ENCODE results near the gene PINK1. TPM values are rescaled to one million over a fixed set of nuclear protein-coding genes. Genes with fewer than 3 reads are reported as not detected.

Gene PINK1
- total RNA-seq, 2 experiments from 2014 or later, result 1.9 to 2.1 TPM

DNA sequence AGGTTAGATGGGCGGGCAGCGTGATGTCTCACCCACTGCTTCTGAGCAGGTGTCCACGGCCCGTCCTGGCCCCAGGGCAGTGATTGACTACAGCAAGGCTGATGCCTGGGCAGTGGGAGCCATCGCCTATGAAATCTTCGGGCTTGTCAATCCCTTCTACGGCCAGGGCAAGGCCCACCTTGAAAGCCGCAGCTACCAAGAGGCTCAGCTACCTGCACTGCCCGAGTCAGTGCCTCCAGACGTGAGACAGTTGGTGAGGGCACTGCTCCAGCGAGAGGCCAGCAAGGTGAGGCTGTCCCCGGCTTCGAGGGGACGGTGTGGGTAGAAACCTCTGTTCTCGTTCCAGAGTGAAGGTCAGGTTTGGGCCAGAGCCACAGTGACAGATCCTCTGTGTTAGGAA, 15.7 kb downstream of the PINK1 start:
- H3K27ac Mint-ChIP-seq, result peak overlapping the region; percentile 17

DNA sequence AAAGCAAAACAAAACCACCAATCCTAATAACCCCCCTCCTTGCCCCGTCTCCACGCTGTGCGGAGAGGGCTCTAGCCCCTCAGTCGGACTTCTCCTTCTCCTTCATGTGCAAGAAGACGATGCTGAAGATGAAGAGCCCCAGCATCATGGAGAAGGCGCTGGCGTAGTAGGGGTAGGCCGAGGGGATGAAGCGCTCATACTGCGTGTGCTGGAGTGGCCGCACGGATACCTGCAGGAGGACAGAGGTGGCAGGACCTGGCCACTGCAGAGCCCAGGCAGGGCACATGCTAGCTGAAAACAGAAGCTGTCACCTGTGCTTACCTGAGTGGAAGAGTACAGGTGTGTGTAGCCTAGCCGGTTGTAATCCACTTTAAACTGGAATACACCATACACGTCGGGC, 19.0 kb downstream of the PINK1 start:
- Mint-ChIP-seq H3K4me1 (peaks cover 10% of the 10 kb centered on the region), H3K9me3 (no peaks in the 10 kb centered on the region), H3K27ac (no peak overlapping the region), H3K36me3 (peaks cover 20% of the 10 kb centered on the region), H3K4me3 (no peak overlapping the region), H3K27me3 (no peaks in the 10 kb centered on the region)
- no peak for DNase-seq

More for the DNA sequence above, 15.7 kb downstream of the PINK1 start:
- no peaks in the 10 kb centered on the region for H3K27me3 Mint-ChIP-seq
- no peak overlapping the region for H3K4me3 Mint-ChIP-seq
- H3K9me3 Mint-ChIP-seq, result no peaks in the 10 kb centered on the region
- peaks cover 13% of the 10 kb centered on the region for H3K36me3 Mint-ChIP-seq
- DNase-seq, result no peak
- no peaks in the 10 kb centered on the region for H3K4me1 Mint-ChIP-seq

DNA sequence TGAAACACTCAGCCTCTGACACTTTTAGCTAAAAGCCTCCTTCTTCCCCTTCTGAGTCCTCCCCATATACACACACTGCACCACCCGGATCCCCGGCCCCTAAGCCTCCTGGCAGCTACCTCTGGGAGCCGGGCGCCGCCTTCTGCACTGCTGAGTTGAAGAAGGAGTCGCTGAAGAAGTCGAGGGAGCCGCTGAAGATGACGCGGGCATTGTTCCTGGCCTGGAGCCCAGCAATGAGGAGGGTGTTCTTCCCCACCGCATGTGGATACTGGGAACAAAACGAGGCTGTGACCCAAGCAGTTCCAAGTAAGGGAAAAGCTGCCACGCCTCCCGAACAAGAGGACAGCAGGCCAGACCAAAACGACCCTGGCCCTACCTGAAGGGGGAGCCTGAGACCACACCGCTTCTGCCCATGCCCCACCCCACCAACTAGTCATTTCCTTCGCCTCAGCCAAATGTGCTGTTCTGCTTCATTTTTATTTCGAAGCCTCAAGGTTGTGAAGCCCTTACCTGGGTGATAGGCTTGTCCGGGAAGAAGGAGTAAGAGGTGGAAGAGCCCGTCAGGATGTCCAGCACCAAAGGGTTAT, 20.9 kb downstream of the PINK1 start:
- Mint-ChIP-seq H3K36me3 (peaks cover 22% of the 10 kb centered on the region), H3K4me1 (peaks cover 21% of the 10 kb centered on the region), H3K4me3 (no peak overlapping the region), H3K27me3 (no peaks in the 10 kb centered on the region), H3K27ac (no peak overlapping the region), H3K9me3 (no peaks in the 10 kb centered on the region)
- DNase-seq, result no peak

DNA sequence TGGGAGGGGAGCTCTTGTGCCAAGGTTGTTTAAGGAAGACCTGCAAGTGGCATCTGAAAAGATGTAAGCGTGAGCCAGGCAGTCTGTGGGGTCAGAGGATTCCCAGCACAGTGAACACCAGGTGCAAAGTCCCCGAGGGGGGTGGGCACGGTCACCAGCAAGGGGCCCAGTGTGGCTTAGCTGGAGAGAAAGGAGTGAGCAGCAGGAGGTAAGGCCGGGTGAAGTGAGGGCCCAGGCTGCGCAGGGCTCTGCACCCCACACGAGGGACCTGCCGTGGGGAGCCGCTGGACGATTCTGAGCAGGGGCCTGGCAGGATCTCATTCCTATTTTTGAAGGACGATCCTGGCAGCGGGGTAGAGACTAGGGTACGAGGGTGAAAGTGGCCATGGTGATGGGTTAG, 23.8 kb downstream of the PINK1 start:
- H3K27ac Mint-ChIP-seq, result peak overlapping the region; percentile 65
- DNase-seq, result no peak
- peaks cover 32% of the 10 kb centered on the region for H3K4me1 Mint-ChIP-seq
- H3K36me3 Mint-ChIP-seq, result peaks cover 34% of the 10 kb centered on the region
- no peak overlapping the region for H3K4me3 Mint-ChIP-seq
- no peaks in the 10 kb centered on the region for H3K9me3 Mint-ChIP-seq
- no peaks in the 10 kb centered on the region for H3K27me3 Mint-ChIP-seq

DNA sequence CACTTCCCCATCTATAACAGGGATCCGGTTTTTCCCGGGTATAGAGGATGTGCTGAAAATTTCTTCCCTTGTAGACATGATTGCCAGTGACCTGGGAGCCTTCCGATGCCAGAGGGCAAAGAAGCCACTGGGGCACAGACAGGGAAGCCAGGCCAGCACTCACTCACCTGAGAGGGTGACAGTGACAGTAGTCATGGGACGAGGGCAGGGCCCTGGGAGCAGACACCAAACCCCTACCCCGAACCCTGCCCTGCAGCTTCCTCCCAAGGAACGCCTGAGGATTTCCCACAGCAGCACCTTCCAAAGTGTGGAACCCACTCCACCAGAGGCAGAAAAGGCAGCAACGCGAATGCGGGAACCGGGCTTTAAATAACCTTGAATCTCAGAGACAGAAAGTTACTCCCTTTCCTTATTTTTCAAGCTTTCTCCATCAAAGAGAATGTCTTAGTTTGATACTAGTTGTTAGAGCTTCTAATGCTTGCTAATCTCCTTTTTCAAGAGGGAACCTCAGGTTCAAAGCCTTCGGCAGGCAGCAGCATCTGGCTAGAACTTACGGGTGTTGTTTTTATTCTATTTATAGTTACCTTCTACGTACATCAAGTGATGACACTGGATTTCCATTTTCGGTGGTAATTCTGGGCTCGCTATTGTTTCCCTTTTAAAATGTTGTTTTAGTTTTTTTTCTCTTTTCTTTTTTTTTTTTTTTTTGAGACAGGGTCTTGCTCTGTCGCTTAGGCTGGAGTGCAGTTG, 25.1 kb downstream of the PINK1 start:
- H3K27ac Mint-ChIP-seq, result peak overlapping the region; percentile 90
- H3K4me1 Mint-ChIP-seq, result peaks cover 40% of the 10 kb centered on the region
- no peaks in the 10 kb centered on the region for H3K9me3 Mint-ChIP-seq
- H3K36me3 Mint-ChIP-seq, result peaks cover 29% of the 10 kb centered on the region
- DNase-seq, result no peak
- H3K27me3 Mint-ChIP-seq, result no peaks in the 10 kb centered on the region
- peak overlapping the region; percentile 97 for H3K4me3 Mint-ChIP-seq

DNA sequence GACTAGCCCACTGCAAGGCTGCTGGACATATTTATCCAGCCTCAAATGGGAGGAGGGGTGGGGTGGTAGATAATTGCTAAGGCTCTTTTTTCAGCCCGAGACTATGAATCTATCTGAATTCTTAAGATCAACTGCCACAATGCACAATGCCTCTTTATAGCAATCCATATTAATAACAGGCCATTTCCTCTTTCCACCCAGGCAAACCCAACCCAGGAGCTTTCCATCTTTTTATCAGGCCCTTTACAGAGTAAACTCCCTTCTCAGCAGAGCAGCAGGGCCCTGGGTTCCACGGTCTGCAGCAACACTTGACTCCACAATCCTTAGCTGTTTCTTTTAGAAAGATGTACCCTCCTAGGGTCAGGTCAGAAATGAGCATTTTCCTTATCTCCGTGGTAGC, 27.1 kb downstream of the PINK1 start:
- H3K4me1 Mint-ChIP-seq, result peaks cover 40% of the 10 kb centered on the region
- H3K27ac Mint-ChIP-seq, result peak overlapping the region; percentile 98
- H3K27me3 Mint-ChIP-seq, result no peaks in the 10 kb centered on the region
- H3K9me3 Mint-ChIP-seq, result no peaks in the 10 kb centered on the region
- peak overlapping the region; percentile 97 for H3K4me3 Mint-ChIP-seq
- no peak for DNase-seq
- H3K36me3 Mint-ChIP-seq, result peaks cover 27% of the 10 kb centered on the region

DNA sequence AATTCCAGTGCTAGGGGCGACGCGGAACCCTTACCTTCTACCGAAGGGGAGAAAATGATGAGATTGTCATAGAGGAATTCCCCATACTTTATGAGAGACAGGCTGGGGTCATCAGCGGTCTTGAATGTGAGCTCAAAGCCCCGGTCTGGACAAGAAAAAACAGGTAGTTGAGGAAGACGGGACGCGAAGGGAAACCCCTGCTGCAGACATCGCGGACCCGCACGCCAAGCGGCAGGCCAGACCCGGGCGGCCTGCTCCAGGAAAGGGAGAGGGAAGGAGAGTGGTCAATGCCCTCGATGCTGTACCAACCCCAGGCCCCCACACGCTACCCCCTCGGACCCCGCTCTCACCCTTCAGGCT, 27.6 kb downstream of the PINK1 start:
- Mint-ChIP-seq H3K9me3 (no peaks in the 10 kb centered on the region), H3K36me3 (peaks cover 26% of the 10 kb centered on the region), H3K27me3 (no peaks in the 10 kb centered on the region)

DNA sequence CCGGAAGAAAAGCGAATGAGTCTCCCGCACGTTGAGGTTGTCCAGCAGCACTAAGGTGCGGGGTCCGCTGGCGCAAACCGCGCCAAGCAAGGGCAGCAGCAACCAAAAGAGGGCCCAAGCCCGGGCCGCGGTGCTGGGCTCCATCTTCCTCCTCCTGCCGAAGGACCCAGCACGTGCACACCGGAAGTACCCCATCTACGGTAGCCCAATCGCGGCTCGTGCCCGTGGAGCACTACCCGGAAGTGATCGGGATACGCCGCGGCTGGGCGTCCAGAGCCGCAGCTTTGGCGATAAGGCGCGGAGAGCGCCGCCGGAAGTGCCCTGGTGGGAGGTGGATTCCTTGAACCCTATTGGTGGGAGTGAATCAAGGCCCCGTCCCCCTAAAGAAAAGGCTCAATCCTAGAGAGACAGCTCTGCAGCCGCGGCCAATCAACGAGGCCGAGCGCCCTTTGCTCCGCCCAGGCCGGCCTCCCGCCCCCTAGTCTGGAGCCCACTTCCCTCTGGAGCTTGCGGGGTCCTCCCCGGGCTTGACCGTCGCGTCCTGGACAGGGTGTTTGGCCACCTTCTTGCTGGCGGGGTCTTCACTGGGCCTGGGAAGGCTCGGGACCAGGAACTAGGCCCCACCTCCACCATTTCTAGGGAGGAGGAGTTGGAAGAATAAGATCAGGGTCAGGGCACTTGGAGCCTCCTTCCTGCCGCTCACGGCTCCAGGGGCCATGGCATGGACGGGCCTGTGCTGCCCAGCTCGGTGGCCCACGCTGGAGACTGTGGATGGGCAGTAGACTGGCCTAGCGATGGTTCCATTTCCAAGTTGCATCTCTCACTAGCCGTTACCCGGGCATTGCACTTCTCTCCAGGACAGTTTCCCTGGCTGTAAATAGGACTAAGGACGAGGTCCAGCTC, 28.2 kb downstream of the PINK1 start, which contains the start of gene DDOST:
TSS of gene DDOST (minus strand) at position 163 of the 903 bp plus-strand sequence. CDS start at position 144, 19 bp downstream.
- Mint-ChIP-seq H3K36me3 (peaks cover 26% of the 10 kb centered on the region), H3K4me1 (peaks cover 36% of the 10 kb centered on the region), H3K9me3 (no peaks in the 10 kb centered on the region), H3K27me3 (no peaks in the 10 kb centered on the region), H3K4me3 (peak within 1 kb of the TSS; percentile 97), H3K27ac (peak within 1 kb of the TSS; percentile 98)
- DNase-seq, result peak; percentile 98

More for the DNA sequence above, 27.6 kb downstream of the PINK1 start:
- DNase-seq, result no peak
- peaks cover 40% of the 10 kb centered on the region for H3K4me1 Mint-ChIP-seq
- peak overlapping the region; percentile 98 for H3K27ac Mint-ChIP-seq
- H3K4me3 Mint-ChIP-seq, result peak overlapping the region; percentile 97

DNA sequence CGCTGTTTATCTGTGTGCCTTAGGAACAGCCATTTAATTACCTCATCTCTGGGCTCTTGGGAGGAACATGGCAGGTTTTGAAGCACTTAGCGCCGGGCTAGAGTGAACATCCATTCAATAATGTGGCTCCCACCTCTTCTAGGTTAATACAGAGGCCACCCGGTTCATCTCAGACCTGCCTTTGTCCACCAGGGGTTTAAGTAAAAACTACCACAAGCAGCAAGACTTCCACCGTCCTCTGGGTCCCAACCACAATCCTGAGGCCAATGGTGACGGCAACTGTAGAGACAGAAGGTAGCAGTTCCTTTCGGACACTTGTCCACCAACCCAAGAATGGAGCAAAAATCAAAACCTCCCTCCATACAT, 28.8 kb downstream of the PINK1 start:
- peak overlapping the region; percentile 98 for H3K27ac Mint-ChIP-seq
- peak overlapping the region; percentile 97 for H3K4me3 Mint-ChIP-seq
- H3K4me1 Mint-ChIP-seq, result peaks cover 35% of the 10 kb centered on the region

DNA sequence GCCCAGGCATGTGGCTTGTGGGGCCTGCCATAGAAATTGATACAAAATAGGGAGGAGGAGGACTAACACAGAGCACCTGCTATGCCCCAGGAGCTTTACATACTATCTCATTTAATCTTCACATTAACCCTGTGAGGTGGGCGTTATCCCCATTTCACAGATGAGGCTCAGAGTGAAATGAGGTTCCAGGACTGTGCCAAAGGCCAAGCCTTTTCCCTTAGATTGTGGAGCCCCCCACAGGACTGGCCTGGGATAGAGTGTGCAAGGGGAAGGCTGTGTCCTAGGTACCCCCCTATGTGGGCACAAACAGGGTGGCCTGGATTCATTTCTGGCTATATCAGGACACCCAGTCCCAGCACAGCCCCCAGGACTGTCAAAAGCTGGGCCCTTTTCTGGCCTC, 30.1 kb downstream of the PINK1 start:
- Mint-ChIP-seq H3K4me3 (peak overlapping the region; percentile 97), H3K9me3 (no peaks in the 10 kb centered on the region), H3K4me1 (peaks cover 31% of the 10 kb centered on the region), H3K27me3 (no peaks in the 10 kb centered on the region), H3K36me3 (peaks cover 22% of the 10 kb centered on the region), H3K27ac (no peak overlapping the region)
- DNase-seq, result no peak

More for the DNA sequence above, 28.8 kb downstream of the PINK1 start:
- DNase-seq, result no peak
- no peaks in the 10 kb centered on the region for H3K27me3 Mint-ChIP-seq
- no peaks in the 10 kb centered on the region for H3K9me3 Mint-ChIP-seq
- H3K36me3 Mint-ChIP-seq, result peaks cover 24% of the 10 kb centered on the region

DNA sequence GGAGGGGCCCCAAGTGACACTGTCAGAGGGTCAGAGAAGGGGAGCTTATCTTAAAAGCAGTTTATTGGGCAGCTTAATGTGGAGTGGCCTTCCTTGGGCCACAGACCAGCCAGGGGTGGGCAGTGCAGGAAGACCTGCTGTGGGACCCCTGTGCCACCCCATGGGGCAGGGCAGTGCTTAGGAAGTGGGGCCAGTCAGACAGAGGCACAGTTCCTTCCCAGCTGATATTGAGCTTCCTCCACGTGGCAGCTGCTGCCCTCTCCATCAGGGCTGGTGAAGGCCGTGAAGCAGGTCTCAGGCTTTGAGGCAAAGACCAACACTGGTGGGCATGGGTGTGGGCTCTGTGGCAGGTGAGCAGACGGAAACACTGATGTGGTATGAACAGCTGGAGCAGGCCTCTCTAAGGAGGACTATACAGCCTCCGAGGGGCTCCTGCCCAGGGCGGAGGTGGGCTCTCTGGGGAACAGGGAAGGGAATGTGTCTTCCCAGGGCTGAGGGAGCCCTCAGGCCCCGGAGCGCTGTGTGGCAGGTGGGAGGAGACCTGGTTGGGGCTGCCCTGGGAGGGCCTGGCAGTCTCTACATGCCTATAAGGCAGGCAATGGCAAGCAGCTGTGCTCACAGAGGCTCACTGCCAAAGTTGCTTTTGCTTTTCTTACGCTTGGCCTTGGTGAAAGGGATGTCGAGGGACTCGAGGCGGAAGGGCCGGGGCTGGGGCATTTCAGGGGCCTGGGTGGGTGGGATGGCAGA, 30.9 kb downstream of the PINK1 start:
- Mint-ChIP-seq H3K4me3 (no peak overlapping the region), H3K4me1 (peaks cover 23% of the 10 kb centered on the region), H3K27ac (no peak overlapping the region), H3K27me3 (no peaks in the 10 kb centered on the region), H3K36me3 (peaks cover 18% of the 10 kb centered on the region), H3K9me3 (no peaks in the 10 kb centered on the region)
- no peak for DNase-seq

DNA sequence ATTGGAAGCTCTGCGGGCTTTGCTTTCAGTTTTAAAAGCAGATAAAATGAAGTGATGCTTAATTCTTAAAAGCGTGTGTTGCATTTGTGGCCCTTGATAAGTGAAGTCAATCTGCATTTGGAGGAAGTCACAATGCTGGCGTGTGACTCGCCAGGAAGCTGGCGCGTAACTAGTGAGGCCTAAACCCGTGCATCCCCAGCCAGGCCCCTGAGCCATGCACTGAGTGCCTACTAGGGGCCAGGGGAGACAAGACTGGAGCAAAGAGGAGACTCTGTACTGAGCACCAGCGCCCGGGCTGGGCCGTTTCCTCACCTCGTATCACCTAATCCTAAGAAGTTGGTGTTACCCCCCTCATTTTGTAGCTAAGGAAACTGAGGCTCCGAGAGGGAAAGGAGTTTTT, 32.5 kb downstream of the PINK1 start:
- H3K36me3 Mint-ChIP-seq, result peaks cover 3% of the 10 kb centered on the region
- H3K27ac Mint-ChIP-seq, result no peak overlapping the region
- H3K27me3 Mint-ChIP-seq, result no peaks in the 10 kb centered on the region
- H3K4me1 Mint-ChIP-seq, result peaks cover 14% of the 10 kb centered on the region
- H3K4me3 Mint-ChIP-seq, result no peak overlapping the region
- H3K9me3 Mint-ChIP-seq, result no peaks in the 10 kb centered on the region
- DNase-seq, result no peak

DNA sequence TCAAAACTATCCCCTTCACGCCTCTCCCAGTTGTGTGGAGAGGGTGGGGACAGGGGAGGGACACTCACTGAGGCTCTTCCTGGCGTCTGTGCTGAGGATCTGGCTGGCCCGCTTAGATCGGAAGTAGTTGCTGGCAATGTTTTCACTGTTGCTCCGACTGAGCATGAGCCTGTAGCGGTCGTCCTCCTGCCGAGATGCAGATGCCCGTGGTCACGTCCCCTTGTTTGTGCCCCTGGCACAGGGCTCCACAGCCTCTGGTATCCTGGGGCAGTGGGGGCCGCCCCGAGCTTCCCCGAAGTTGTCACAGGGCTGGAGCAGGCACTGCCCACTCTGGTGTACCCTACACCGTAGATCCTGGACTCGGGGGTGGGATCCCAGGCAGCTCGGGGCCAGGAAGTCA, 32.9 kb downstream of the PINK1 start:
- Mint-ChIP-seq H3K4me3 (no peak overlapping the region), H3K4me1 (peaks cover 14% of the 10 kb centered on the region), H3K9me3 (no peaks in the 10 kb centered on the region), H3K27me3 (no peaks in the 10 kb centered on the region), H3K36me3 (peaks cover under 1% of the 10 kb centered on the region), H3K27ac (no peak overlapping the region)
- no peak for DNase-seq

DNA sequence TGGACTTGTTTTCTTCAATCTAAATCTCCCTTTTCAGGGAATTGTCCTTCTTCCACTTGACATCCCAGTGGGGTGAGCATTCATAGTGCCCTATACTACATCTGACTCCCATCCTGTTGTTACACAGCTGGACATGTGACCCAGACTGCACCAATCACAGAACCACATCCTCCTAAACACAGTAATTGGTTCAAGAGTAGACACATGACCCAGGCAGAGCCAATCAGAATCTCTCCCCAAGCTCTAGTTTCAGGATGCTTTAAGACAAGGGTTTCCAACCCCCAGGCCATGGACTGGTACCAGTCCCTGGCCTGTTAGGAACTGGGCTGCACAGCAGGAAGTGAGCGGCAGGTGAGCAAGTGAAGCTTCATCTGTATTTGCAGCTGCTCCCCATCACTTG, 33.5 kb downstream of the PINK1 start:
- Mint-ChIP-seq H3K4me3 (peak overlapping the region; percentile 57), H3K36me3 (no peaks in the 10 kb centered on the region), H3K27ac (no peak overlapping the region), H3K9me3 (no peaks in the 10 kb centered on the region), H3K27me3 (no peaks in the 10 kb centered on the region), H3K4me1 (peaks cover 14% of the 10 kb centered on the region)
- DNase-seq, result no peak

Measured in activated naive CD8-positive, alpha-beta T cell treated with anti-CD3 and anti-CD28 coated beads for 36 hours (primary cell).